ENCODE results near the gene ITGB5.

Gene ITGB5

GRCh38 chr3:124926426-124927101, 39.4 kb upstream of the ITGB5 start:
- no peak for TF ChIP-seq CTCF (conservative IDR thresholded peaks at IDR 0.05; ENCODE audit: control insufficient read depth, insufficient read depth, low read depth, low read length)
- no peak overlapping the region for H3K4me3 ChIP-seq (ENCODE audit: control insufficient read depth, low read depth, low read length)
- DNase-seq (ENCODE audit: low read depth) = peak; percentile 10

DNA sequence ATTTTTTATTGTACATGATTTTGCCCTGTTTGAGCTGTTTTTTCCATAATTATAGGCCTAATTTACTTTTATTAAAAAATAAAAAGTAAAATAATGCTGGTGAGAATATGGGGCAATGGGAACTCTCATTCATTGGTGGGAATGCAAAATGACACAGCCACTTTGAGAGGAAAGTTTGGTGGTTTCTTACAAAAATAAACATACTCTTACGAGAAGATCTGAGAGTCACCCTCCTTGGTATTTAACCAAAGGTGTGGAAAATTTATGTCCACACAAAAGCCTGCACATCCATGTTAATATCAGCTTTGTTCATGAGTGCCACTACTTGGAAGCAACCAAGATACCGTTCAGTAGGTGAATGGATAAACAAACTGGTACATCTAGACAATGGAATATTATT, 37.6 kb upstream of the ITGB5 start:
- no peak overlapping the region for H3K4me3 ChIP-seq (ENCODE audit: control insufficient read depth, low read depth, low read length)
- DNase-seq (ENCODE audit: low read depth) = no peak
- no peak for TF ChIP-seq CTCF (conservative IDR thresholded peaks at IDR 0.05; ENCODE audit: control insufficient read depth, insufficient read depth, low read depth, low read length)

GRCh38 chr3:124923833-124924232, 36.7 kb upstream of the ITGB5 start:
- DNase-seq (ENCODE audit: low read depth) = no peak
- no peak for TF ChIP-seq CTCF (conservative IDR thresholded peaks at IDR 0.05; ENCODE audit: control insufficient read depth, insufficient read depth, low read depth, low read length)
- H3K4me3 ChIP-seq (ENCODE audit: control insufficient read depth, low read depth, low read length) = no peak overlapping the region

DNA sequence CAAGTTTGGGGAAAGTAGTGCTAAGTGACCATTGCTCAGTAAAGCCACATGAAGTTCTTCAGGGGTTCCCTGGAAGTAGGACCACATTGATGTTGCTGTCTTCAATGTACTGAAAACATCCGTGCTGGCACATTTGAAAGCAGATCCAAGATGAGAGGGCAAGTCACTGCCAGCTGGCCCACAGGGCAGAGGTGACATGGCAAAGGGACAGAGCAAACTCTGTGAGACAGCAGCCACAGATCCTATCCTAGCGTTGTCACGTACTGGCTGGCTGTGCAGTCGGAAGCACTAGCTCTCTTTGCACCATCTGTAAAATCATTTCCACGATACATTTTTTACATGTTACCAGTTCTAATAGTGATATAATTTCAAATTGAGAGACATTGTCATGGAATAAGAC, 33.6 kb upstream of the ITGB5 start:
- no peak overlapping the region for H3K4me3 ChIP-seq (ENCODE audit: control insufficient read depth, low read depth, low read length)
- DNase-seq (ENCODE audit: low read depth) = no peak
- no peak for TF ChIP-seq CTCF (conservative IDR thresholded peaks at IDR 0.05; ENCODE audit: control insufficient read depth, insufficient read depth, low read depth, low read length)

DNA sequence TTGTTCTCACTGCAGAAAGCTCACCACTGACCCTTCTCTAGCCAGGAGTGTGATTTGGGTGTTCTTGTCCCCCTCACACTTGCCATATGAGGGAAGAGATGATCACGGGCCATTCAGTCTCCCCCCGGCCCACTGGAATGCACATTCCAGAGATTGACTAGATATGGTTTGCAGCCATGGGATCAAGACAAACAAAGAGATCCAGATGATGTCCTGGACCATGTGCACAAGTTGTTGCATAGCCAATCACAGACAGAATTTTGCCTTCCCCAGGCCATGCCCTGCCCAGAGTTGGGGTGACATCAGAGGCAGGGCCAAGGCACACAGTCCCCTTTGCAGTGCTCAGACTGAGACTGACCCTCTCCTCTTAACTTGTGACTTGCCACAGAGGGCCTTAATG, 32.6 kb upstream of the ITGB5 start:
- DNase-seq (ENCODE audit: low read depth) = no peak
- H3K4me3 ChIP-seq (ENCODE audit: control insufficient read depth, low read depth, low read length) = no peak overlapping the region
- TF ChIP-seq CTCF (conservative IDR thresholded peaks at IDR 0.05; ENCODE audit: control insufficient read depth, insufficient read depth, low read depth, low read length) = no peak

DNA sequence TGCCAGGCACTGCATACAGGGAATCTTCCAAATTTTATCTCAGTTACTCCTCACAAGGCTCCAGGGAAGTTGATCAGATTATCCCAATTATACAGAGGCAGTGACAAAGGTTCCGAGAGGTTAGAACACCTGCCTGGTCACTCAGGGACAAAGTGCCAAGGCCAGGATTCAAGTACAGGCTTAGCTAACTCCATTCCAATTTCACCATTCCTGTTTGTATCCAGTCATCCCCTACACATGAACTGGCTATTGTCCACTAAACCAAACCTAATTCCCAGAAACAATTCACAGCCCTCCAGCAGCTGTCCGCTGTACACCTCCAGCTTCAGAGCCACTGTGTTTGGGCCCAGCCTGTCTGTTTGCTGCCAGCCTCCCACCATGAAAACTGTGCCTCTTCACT, 31.4 kb upstream of the ITGB5 start:
- no peak for DNase-seq (ENCODE audit: low read depth)
- no peak overlapping the region for H3K4me3 ChIP-seq (ENCODE audit: control insufficient read depth, low read depth, low read length)
- no peak for TF ChIP-seq CTCF (conservative IDR thresholded peaks at IDR 0.05; ENCODE audit: control insufficient read depth, insufficient read depth, low read depth, low read length)

Measured in fibroblast of mammary gland (primary cell).